Activated CD4-positive, alpha-beta memory T cell treated with anti-CD3 and anti-CD28 coated beads, Interleukin-2, amount 10 ng/mL, durations not matched to agents 7 days and 5 days (primary cell): ENCODE measurements around the gene RGL2. TPM values are rescaled to one million over a fixed set of nuclear protein-coding genes. Genes with fewer than 3 reads are reported as not detected.

Experiments used
- CTCF ChIA-PET: fragments of 350-600 bp; sonication (Branson Sonifier 250); formaldehyde crosslinking; loops from one replicate; lab custom pipeline; 2021; ENCODE audit warnings: antibody characterized with exemption, inconsistent platforms; lab: Charles Lee
- POLR2A ChIA-PET: fragments of 350-600 bp; sonication (Branson Sonifier 250); formaldehyde crosslinking; loops from one replicate; lab custom pipeline; 2021; ENCODE audit warnings: antibody characterized with exemption; lab: Charles Lee
- DNase-seq: peaks from one replicate; pipeline ENCODE4 v3.0.0-alpha.2; 2020
- H3K27ac Mint-ChIP-seq: one replicate; pipeline ENCODE4 v1.8.0; 2021; ENCODE audit warnings: mild to moderate bottlenecking, mixed read lengths
- H3K27me3 Mint-ChIP-seq: one replicate; pipeline ENCODE4 v1.8.0; 2021; ENCODE audit warnings: mixed read lengths
- H3K36me3 Mint-ChIP-seq: one replicate; pipeline ENCODE4 v1.8.0; 2021; ENCODE audit warnings: low read depth, mixed read lengths
- H3K4me1 Mint-ChIP-seq: one replicate; pipeline ENCODE4 v1.8.0; 2021; ENCODE audit warnings: mixed read lengths
- H3K4me3 Mint-ChIP-seq: one replicate; pipeline ENCODE4 v1.8.0; 2021; ENCODE audit warnings: mild to moderate bottlenecking, mixed read lengths
- H3K9me3 Mint-ChIP-seq: one replicate; pipeline ENCODE4 v1.8.0; 2021; ENCODE audit warnings: mixed read lengths
- total RNA-seq, 2 experiments: library from RNA; stranded (reverse); gene quantifications; one replicate each; pipeline ENCODE4 v1.2.3, GENCODE V29; 2021

Gene RGL2
- total RNA-seq, 2 experiments from 2014 or later, result 44.3 to 45.1 TPM

DNA sequence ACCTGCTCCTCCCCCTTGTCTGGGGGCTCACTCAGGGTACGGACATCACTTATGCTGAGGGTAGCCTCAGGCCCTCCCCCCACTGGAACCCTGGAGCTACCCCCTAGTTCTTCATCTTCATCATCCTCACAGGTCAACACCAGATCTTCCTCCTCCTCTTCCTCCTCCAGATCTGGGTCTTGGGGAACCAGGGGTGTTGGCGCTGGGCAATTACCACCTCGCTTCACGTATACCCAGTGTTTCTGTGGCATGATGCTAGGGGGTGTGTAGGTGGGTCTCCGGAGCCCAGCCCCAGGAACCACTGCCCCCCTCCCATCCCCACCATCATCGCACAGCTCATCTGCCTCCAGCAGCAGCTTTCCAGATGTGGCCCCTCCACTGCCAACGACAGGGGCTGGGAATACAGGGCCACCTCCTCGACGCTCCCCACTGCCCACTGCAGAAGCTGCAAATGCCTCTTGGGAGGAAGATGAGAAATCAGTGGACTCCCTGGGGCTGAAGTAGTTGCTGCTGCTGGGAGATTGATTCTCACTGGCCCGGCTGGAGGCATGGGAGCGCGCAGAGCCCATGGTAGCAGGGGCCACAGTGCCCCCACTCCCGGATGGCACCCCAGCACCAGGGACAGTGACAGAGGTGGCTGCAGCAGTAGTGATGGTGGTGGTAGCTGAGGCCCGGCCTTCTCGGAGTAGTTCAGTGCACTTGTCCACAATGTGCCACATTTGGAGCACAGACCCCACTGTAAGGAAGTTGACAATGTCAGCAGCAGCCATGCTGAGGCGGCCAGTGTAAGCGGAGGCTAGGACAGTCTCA lies 17.3 kb upstream of the RGL2 start:
- POLR2A ChIA-PET, result interaction anchor here (0.8 to 2.0 kb wide), 3 partner anchors 17 to 28 kb away, joined by 4 to 7 read pairs (median 5); partner anchors contain the start of genes RGL2 and WDR46
- H3K4me3 Mint-ChIP-seq, result peak overlapping the region; percentile 87
- peaks cover 80% of the 10 kb centered on the region for H3K4me1 Mint-ChIP-seq
- DNase-seq, result no peak
- peaks cover 71% of the 10 kb centered on the region for H3K36me3 Mint-ChIP-seq
- H3K27ac Mint-ChIP-seq, result peak overlapping the region; percentile 36
- H3K9me3 Mint-ChIP-seq, result no peaks in the 10 kb centered on the region
- CTCF ChIA-PET, result no interaction called here
- H3K27me3 Mint-ChIP-seq, result no peaks in the 10 kb centered on the region

DNA sequence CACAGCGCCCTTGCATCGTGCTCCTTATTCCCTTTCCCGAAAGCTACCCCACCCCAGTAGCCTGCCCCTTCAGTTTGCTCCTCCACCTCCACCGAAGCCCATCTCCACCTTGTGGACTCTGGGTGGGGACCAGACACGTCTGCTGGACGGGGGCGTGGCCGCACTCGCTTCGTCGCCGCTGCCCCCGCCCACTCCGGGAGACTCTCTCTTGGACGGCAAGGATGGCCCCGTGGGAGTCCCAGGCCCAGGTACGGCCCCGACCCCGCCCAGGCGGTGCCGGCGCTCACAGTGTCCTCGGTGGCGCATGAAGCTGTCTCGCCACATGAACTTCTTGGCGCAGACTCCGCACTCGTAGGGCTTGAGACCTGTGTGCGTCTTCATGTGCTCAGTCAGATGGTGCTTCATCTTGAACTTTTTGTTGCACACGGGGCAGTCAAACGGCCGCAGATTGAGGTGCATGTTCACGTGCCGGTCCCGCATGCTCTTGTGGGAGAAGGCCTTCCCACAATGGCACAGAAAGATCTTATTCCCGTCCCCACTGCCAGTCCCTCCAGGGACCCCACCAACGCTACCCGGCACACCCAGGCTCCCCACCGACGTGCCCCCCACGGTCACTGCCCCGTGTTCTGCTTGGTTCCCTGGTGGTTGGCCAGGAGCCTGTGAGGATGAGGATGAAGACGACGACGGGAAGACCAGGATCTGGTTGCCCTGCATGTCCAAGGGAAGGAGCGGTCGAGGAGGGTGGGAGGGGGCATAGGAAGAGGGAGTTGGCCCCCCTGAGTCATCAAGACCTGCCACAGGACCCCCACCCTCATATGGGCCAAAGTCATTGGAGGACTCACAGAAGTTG lies 16.4 kb upstream of the RGL2 start:
- Mint-ChIP-seq H3K36me3 (peaks cover 70% of the 10 kb centered on the region), H3K27ac (peak overlapping the region; percentile 91), H3K4me1 (peaks cover 75% of the 10 kb centered on the region), H3K9me3 (no peaks in the 10 kb centered on the region), H3K27me3 (no peaks in the 10 kb centered on the region), H3K4me3 (peak overlapping the region; percentile 87)
- POLR2A ChIA-PET, result interaction anchor here (1.9 to 2.0 kb wide), 2 partner anchors 26 to 29 kb away, joined by 5 to 7 read pairs; partner anchors contain the start of gene WDR46
- no peak for DNase-seq
- CTCF ChIA-PET, result no interaction called here

DNA sequence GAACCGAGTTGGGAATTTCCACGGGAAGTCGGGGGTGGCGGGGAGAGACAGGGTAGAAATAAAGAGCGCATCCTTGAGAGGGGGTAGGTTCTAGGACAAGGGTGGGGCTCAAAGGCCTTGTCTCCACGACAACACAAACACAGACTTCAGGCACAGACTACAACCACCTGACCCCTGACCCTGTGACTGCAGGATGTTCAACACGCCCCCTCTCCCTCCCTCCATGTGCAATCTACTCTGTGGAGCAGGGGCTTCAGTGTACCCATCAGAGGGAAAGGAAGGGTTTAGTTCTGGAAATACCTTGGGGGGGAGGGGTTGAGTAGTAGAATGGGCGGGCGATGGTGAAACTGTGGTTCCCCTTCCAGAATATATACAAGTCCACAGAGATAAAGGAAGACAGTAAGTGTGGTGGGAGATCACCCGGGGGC lies 15.8 kb upstream of the RGL2 start:
- peak; percentile 78 for DNase-seq
- H3K36me3 Mint-ChIP-seq, result peaks cover 63% of the 10 kb centered on the region
- no peaks in the 10 kb centered on the region for H3K27me3 Mint-ChIP-seq
- CTCF ChIA-PET, result no interaction called here
- H3K27ac Mint-ChIP-seq, result peak overlapping the region; percentile 91
- peak overlapping the region; percentile 87 for H3K4me3 Mint-ChIP-seq
- peaks cover 69% of the 10 kb centered on the region for H3K4me1 Mint-ChIP-seq
- POLR2A ChIA-PET, result interaction anchor here (1.9 kb wide), 1 partner anchor 30 kb away, joined by 7 read pairs; no protein-coding TSS in a partner anchor
- H3K9me3 Mint-ChIP-seq, result no peaks in the 10 kb centered on the region

DNA sequence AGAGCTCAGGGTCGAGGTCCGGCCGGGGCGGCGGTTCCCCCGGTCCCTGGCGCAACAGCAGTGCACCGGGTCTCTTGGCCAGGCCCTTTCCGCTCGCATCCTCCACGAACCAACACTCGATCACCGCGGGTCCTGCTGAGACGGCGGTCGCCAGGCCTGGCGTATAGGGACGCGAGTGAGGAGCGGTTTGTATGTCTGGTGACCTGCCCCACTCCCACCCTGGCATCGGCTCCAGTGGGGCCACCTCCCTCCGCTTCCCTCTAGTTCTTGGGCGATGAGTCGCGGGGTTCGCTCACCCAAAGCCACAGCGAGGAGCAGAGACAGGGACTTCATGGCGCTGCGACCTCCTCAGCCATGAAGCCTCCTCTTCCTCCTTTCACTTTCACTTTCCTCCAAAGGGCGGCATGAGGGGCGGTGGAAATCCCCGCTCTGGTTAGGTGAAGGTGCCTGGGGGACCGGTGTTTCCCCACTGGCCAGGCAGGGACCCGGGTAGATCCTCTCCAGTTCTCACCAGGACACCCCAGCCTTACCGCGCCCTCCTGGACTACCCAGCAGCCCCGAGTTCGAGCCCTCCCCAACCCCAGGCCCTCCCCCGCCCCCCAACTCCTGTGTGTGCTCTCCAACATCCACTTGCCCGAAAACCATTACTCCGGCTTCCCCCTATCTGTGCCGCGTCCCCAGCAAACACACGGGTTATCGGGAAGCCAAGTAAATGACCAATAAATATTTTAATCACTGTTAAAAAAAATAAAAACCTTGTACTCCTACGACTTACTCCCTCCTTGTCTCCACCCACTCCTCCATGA lies 15.2 kb upstream of the RGL2 start, which contains the start of gene TAPBP:
TSS of gene TAPBP (minus strand) at position 370 of the 806 bp plus-strand sequence. CDS start at position 333, 37 bp downstream.
- Mint-ChIP-seq H3K36me3 (peaks cover 60% of the 10 kb centered on the region), H3K9me3 (no peaks in the 10 kb centered on the region), H3K4me3 (peak within 1 kb of the TSS; percentile 87), H3K27me3 (no peaks in the 10 kb centered on the region), H3K4me1 (peaks cover 65% of the 10 kb centered on the region), H3K27ac (peak within 1 kb of the TSS; percentile 91)
- CTCF ChIA-PET, result interaction anchor here (3.1 kb wide), 2 partner anchors 15 to 31 kb away, joined by 16 to 26 read pairs; partner anchors contain the start of gene RGL2
- POLR2A ChIA-PET, result interaction anchor here (0.8 to 5.0 kb wide), 15 partner anchors 13 to 379 kb away, joined by 3 to 71 read pairs (median 6); partner anchors contain the start of genes B3GALT4, HLA-DPA1, PFDN6 and RGL2
- peak; percentile 84 for DNase-seq

DNA sequence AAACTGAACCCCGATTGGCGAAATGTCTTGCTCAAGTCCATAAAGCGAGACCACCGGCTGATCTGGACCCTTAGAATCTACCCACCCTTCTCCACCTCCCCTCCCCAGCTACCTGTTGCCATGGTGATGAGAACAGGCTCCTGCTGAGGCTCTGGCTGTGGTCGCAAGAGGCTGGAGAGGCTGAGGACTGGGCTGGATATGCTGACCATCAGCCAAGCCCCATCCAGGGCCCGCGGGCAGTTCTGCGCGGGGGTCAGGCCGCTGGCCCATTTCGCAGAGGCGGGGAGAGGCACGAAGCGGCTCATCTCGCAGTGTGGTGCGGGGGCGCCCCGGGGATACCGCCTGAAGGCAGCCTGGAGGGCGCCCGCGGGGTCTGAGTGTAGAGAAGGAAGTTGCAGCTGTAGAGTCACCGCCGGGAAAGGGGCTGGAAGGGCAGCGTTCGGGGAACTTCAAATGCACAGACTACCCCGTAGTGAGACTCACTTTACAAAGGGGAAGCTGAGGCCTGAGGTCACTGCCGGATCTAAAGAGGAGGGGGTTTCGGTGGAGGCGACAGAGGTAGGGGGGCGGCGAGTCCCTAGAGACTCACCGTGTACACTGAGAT lies 14.5 kb upstream of the RGL2 start:
- Mint-ChIP-seq H3K4me1 (peaks cover 65% of the 10 kb centered on the region), H3K36me3 (peaks cover 60% of the 10 kb centered on the region), H3K9me3 (no peaks in the 10 kb centered on the region), H3K27ac (peak overlapping the region; percentile 91), H3K27me3 (no peaks in the 10 kb centered on the region), H3K4me3 (peak overlapping the region; percentile 87)
- ChIA-PET POLR2A (interaction anchor here (0.8 to 5.0 kb wide), 17 partner anchors 13 to 380 kb away, joined by 3 to 71 read pairs (median 4); partner anchors contain the start of genes B3GALT4, HLA-DPA1, PFDN6 and RGL2), CTCF (interaction anchor here (1.6 to 3.1 kb wide), 3 partner anchors 14 to 102 kb away, joined by 3 to 26 read pairs (median 16); partner anchors contain the start of gene RGL2)
- DNase-seq, result peak; percentile 46

DNA sequence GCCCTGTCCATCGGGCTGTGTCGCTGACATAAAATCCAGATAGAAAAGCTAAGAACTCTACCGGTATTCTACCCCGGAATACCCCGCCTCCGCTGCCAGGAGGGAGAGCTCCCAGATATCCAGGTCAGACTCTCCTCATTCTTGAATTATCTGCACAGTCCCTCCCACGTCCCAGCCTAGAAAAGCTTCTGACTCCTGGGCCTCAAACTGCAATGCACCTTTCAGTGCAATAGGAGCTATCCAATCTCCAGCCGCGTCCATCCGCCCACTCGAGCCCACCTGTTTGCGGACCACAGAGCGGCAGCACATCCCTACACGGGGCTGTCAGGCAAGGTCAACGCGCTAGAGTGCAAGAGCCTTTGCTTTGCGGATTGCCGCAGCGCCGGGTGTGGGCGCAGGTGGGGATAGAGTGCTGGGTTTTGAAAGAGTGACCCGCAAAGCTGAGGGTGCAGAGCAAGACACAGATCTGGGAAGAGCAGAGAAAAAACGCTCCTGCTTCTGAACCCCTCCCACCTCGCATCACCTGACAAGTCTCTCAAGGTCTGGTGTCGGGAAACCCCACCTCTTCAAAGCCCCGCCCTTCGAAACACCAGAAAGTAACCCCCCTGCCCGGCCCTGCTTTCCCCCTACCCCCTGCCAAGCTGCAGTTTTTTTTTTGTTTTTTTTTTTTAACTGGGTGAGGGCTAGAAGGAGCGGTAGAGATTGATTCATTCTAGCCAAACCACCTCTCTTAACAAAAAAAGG lies 13.8 kb upstream of the RGL2 start:
- Mint-ChIP-seq H3K9me3 (no peaks in the 10 kb centered on the region), H3K4me3 (peak overlapping the region; percentile 87), H3K4me1 (peaks cover 63% of the 10 kb centered on the region), H3K36me3 (peaks cover 59% of the 10 kb centered on the region), H3K27ac (peak overlapping the region; percentile 91), H3K27me3 (no peaks in the 10 kb centered on the region)
- ChIA-PET CTCF (interaction anchor here (0.6 to 3.1 kb wide), 7 partner anchors 11 to 250 kb away, joined by 3 to 26 read pairs (median 5); partner anchors contain the start of genes B3GALT4 and RGL2), POLR2A (interaction anchor here (0.8 to 5.0 kb wide), 19 partner anchors 13 to 380 kb away, joined by 3 to 71 read pairs (median 4); partner anchors contain the start of genes B3GALT4, HLA-DPA1, PFDN6 and RGL2)
- peak; percentile 87 for DNase-seq

DNA sequence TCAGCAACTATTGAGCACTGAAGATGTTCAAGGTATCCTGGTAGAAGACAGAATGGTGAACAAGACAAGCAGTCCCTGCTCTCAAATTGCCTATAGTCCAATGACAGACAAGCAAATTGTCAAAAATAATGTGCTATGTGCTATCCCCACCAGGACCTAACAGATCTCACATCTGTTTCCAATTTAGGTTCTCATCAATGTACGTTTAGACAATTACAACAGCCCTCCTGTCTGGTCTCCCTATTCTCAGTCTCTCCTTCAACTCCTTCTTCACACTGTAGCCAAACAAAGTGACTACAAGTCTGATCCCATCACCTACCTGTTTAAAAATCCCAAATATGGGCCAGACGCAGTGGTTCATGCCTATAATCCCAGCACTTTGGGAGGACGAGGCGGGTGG lies 7.6 kb upstream of the RGL2 start:
- Mint-ChIP-seq H3K4me3 (no peak overlapping the region), H3K27ac (no peak overlapping the region), H3K36me3 (peaks cover 63% of the 10 kb centered on the region), H3K9me3 (no peaks in the 10 kb centered on the region), H3K4me1 (peaks cover 40% of the 10 kb centered on the region), H3K27me3 (no peaks in the 10 kb centered on the region)
- ChIA-PET CTCF (interaction anchor here (0.7 kb wide), 1 partner anchor 339 kb away, joined by 3 read pairs; no protein-coding TSS in a partner anchor), POLR2A (interaction anchor here (2.2 kb wide), 1 partner anchor 35 kb away, joined by 5 read pairs; the partner anchor contains the start of genes RPS18 and VPS52)
- DNase-seq, result no peak

DNA sequence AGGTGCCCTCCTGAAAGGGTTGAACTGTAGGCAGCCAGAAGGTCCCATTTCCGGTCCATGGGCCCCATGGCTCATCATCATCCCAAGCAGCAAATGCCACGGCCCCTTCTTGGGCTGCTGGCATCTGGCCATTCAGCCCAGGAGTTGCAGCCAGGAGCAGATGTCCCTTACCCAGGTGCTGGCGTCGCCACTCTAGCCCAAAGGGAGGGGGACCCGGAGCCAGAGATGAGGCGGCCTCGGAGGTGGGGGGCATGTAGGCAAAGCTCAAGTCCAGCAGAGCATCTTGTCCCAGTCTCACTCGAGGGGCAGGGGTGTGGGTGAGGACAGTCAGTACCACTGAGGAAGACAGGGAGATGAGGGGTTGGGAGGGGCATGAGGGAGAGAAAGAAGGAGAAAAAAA lies 6.3 kb upstream of the RGL2 start:
- Mint-ChIP-seq H3K36me3 (peaks cover 63% of the 10 kb centered on the region), H3K4me1 (peaks cover 43% of the 10 kb centered on the region), H3K27me3 (no peaks in the 10 kb centered on the region), H3K9me3 (no peaks in the 10 kb centered on the region), H3K4me3 (no peak overlapping the region), H3K27ac (no peak overlapping the region)
- no peak for DNase-seq
- ChIA-PET CTCF (no interaction called here), POLR2A (interaction anchor here (1.8 kb wide), 1 partner anchor 16 kb away, joined by 6 read pairs; the partner anchor contains the start of genes PFDN6 and WDR46)

DNA sequence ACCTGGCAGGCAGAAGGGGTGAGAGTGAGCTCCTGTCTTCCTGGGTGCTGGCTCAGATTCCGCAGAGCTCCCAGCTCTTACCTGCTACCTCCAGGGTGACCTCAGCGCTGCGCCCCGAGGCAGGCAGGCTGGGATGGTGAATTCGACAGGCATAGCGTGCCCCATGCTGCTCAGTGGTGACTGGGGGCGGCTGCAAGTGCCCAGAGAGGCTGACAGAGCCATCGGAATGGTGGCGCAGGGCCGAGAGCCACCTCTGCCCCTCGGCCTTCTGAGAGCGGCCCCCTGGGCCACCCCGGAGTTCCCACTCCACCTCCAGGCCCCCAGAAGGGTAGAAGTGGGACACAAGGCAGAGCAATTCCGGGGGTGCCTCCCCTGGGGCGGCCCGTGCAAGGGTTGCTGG lies 5.5 kb upstream of the RGL2 start:
- Mint-ChIP-seq H3K27me3 (no peaks in the 10 kb centered on the region), H3K9me3 (no peaks in the 10 kb centered on the region), H3K27ac (no peak overlapping the region), H3K4me3 (no peak overlapping the region), H3K36me3 (peaks cover 72% of the 10 kb centered on the region), H3K4me1 (peaks cover 51% of the 10 kb centered on the region)
- no peak for DNase-seq
- ChIA-PET POLR2A (interaction anchor here (1.8 kb wide), 1 partner anchor 15 kb away, joined by 6 read pairs; the partner anchor contains the start of genes PFDN6 and WDR46), CTCF (no interaction called here)

DNA sequence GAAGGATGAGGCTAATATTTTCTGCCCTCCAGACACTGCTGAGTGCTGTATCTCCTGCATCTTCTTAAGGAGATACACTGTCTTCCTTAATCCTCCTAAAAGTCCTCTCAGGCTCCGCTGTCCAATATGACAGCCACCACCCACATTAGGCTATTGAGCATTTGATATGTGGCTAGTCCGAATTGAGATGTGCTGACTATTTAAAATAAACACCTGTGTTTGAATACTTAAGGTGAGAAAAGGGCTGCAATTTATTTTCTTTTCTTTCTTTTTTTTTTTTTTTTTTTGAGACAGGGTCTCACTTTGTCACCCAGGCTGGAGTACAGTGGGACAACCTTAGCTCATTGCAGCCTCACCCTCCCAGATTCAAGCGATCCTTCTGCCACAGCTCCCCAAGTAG lies 3.1 kb upstream of the RGL2 start:
- H3K9me3 Mint-ChIP-seq, result no peaks in the 10 kb centered on the region
- no peak overlapping the region for H3K4me3 Mint-ChIP-seq
- ChIA-PET CTCF (interaction anchor here (1.0 to 1.5 kb wide), 3 partner anchors 10 to 103 kb away, joined by 4 to 6 read pairs (median 5); no protein-coding TSS in a partner anchor), POLR2A (interaction anchor here (1.6 to 6.0 kb wide), 4 partner anchors 10 to 30 kb away, joined by 4 to 71 read pairs (median 24); partner anchors contain the start of genes PFDN6, RPS18, TAPBP and VPS52)
- H3K27ac Mint-ChIP-seq, result no peak overlapping the region
- DNase-seq, result no peak
- H3K4me1 Mint-ChIP-seq, result peaks cover 46% of the 10 kb centered on the region
- H3K27me3 Mint-ChIP-seq, result no peaks in the 10 kb centered on the region
- H3K36me3 Mint-ChIP-seq, result peaks cover 58% of the 10 kb centered on the region
